ENCODE results near the gene PRKN. TPM values are rescaled to one million over a fixed set of nuclear protein-coding genes. Genes with fewer than 3 reads are reported as not detected.

PRKN gene
- total RNA-seq, 2 donors from 2014 or later: 10.7 to 21.2 TPM

DNA sequence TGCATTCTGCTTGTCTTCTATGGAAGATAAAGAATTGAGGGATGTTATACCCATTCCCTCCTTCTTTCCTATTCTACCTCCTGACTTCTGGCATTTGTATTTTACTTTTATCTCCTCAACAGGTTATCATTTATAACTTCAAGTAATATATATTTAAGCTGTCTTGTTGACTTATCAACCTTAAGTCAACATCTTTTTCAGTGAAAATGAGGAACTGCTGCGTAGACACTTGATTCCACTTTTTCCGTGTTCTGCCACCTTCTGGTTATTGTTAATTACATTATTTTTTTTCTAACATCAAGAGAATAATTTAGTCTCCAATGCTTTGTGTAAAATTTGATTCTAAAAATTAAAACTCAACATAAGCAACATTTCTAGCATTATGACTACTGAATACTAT lies 107.5 kb downstream of the PRKN start:
- 93% methylated on average over 2 of the region's 2 CpGs for WGBS
- Histone ChIP-seq H3K27ac (no peak overlapping the region), H3K4me3 (no peak overlapping the region), H3K4me1 (replicated peaks) (no peaks in the 10 kb centered on the region), H3K9me3 (no peaks in the 10 kb centered on the region), H3K36me3 (no peaks in the 10 kb centered on the region), H3K27me3 (replicated peaks; ENCODE audit: insufficient read depth) (no peaks in the 10 kb centered on the region)
- no peak for DNase-seq (ENCODE audit: low spot score)
- intact Hi-C loops (cut with DNase I): loop anchor here (10.0 kb wide), 1 partner anchor 105 kb away; the partner anchor contains the start of genes PACRG and PRKN
- TF ChIP-seq CTCF (IDR thresholded peaks at IDR 0.05) (no peak), POLR2A (IDR thresholded peaks at IDR 0.05) (no peak), POLR2AphosphoS5 (IDR thresholded peaks at IDR 0.05) (no peak)

DNA sequence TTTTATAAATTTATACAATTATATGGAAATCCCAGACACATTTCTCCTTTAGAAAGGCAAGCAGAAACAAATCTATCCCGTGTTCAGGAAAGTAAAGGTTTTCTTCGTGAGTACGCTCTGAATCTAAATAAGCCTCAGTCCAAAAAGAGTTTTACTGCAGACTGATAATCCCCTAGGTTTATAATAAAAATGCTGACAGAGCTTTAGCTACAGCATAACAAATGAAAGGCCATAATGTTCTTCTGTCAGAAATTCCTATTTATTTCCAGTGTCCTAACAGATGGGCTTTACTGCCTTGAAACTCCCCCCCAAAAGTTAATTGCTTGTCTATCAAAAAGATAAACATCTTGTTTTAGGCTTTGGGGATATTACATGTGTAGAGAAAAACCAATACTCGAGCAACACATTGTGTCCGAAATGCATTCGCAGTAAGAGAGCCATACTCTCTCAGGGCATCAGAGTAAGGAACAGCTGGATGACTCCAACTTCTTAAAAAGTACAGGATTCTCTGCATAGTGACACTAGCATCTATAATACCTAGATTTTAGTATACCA lies 109.0 kb downstream of the PRKN start:
- 41% methylated on average over 6 of the region's 6 CpGs for WGBS
- Histone ChIP-seq H3K4me3 (no peak overlapping the region), H3K36me3 (no peaks in the 10 kb centered on the region), H3K9me3 (no peaks in the 10 kb centered on the region), H3K27ac (no peak overlapping the region), H3K27me3 (replicated peaks; ENCODE audit: insufficient read depth) (no peaks in the 10 kb centered on the region), H3K4me1 (replicated peaks) (no peaks in the 10 kb centered on the region)
- DNase-seq (ENCODE audit: low spot score): no peak
- TF ChIP-seq POLR2AphosphoS5 (IDR thresholded peaks at IDR 0.05) (no peak), POLR2A (IDR thresholded peaks at IDR 0.05) (no peak), CTCF (IDR thresholded peaks at IDR 0.05) (no peak)
- intact Hi-C loops (cut with DNase I): no loop called here

DNA sequence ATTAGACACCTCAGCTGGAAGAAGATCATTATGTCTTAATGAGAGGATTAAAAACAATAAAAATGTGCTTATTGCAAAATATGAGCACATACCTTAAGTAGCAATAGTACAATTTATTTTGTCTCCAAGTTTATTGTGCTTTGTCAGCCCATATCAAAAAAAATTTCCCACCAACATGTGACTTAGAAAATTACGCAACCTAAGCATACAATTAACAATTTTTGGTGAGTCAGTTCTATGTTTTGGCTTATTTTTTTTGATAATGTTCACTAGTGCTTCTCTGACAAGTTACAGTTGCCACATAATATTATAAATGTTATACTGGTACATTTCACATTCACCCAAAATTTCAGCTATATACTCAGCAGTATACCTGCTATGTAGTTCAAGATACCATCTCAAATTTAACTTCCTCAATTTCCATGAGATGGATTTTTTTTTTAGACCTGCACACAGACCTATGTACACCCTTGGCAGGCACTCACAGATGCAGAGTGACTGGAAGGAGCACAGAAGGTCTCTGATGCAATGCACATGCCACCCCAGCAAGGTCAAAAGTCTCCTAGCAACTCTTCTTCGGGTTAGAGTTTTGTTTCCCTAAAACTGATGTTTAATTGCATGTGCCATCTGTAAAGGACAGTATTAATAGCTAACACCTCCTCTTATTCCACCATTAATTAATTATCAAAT lies 112.4 kb downstream of the PRKN start:
- Histone ChIP-seq H3K27ac (no peak overlapping the region), H3K4me1 (replicated peaks) (no peaks in the 10 kb centered on the region), H3K9me3 (no peaks in the 10 kb centered on the region), H3K4me3 (no peak overlapping the region), H3K36me3 (no peaks in the 10 kb centered on the region), H3K27me3 (replicated peaks; ENCODE audit: insufficient read depth) (no peaks in the 10 kb centered on the region)
- no peak for TF ChIP-seq POLR2AphosphoS5 (IDR thresholded peaks at IDR 0.05)
- no peak for TF ChIP-seq POLR2A (IDR thresholded peaks at IDR 0.05)
- no peak for TF ChIP-seq CTCF (IDR thresholded peaks at IDR 0.05)
- WGBS: 83% methylated on average over 2 of the region's 2 CpGs
- DNase-seq (ENCODE audit: low spot score): no peak
- intact Hi-C loops (cut with DNase I): no loop called here

- Histone ChIP-seq H3K36me3 (no peaks in the 10 kb centered on the region), H3K4me1 (replicated peaks) (no peaks in the 10 kb centered on the region), H3K9me3 (no peaks in the 10 kb centered on the region), H3K4me3 (no peak overlapping the region), H3K27ac (no peak overlapping the region), H3K27me3 (replicated peaks; ENCODE audit: insufficient read depth) (no peaks in the 10 kb centered on the region)
- no peak for DNase-seq (ENCODE audit: low spot score)
- 89% methylated on average over 2 of the region's 2 CpGs for WGBS
- TF ChIP-seq POLR2AphosphoS5 (IDR thresholded peaks at IDR 0.05) (no peak), POLR2A (IDR thresholded peaks at IDR 0.05) (no peak), CTCF (IDR thresholded peaks at IDR 0.05) (no peak)
- intact Hi-C loops (cut with DNase I): no loop called here
These were observed 114.3 kb downstream of the PRKN start for GRCh38 chr6:162613310-162613709.

- 84% methylated on average over 4 of the region's 4 CpGs for WGBS
- no peak overlapping the region for H3K4me3 ChIP-seq
- no peaks in the 10 kb centered on the region for H3K9me3 ChIP-seq
- no peak for DNase-seq (ENCODE audit: low spot score)
- no peaks in the 10 kb centered on the region for H3K36me3 ChIP-seq
- no peak overlapping the region for H3K27ac ChIP-seq
- H3K27me3 ChIP-seq (replicated peaks; ENCODE audit: insufficient read depth): no peaks in the 10 kb centered on the region
- intact Hi-C loops (cut with DNase I): no loop called here
- H3K4me1 ChIP-seq (replicated peaks): no peaks in the 10 kb centered on the region
- TF ChIP-seq CTCF (IDR thresholded peaks at IDR 0.05) (no peak), POLR2A (IDR thresholded peaks at IDR 0.05) (no peak), POLR2AphosphoS5 (IDR thresholded peaks at IDR 0.05) (no peak)
These were observed 115.0 kb downstream of the PRKN start for GRCh38 chr6:162612613-162613012.
